Gastrocnemius medialis (tissue), 4 donors: ENCODE results near the gene GAMT. TPM values are rescaled to one million over a fixed set of nuclear protein-coding genes. Genes with fewer than 3 reads are reported as not detected.
"Not testable (repeated sequence)": the region's sequence is repeated elsewhere in the genome, so short reads cannot be mapped to it uniquely, and the experiment has no call there.

ENCODE experiments used
- ATAC-seq, 2 donors: fragments of 150-250 bp; one replicate each; pipeline ENCODE4 v1.9.1; 2016
- DNase-seq, 2 donors: peaks; one replicate each; pipeline ENCODE4 v3.0.0-alpha.2; 2019
- H3K27ac ChIP-seq, 4 donors: fragments of 200-600 bp; sonication (generic); 1 replicate in 1 of 4; 2 replicates in 3 of 4; pipeline ENCODE4 v1.5.1; 2016 to 2018; ENCODE audit warnings: mild to moderate bottlenecking in 2 of 4, moderate library complexity in 1 of 4
- H3K27me3 ChIP-seq, 3 donors: fragments of 200-600 bp; sonication (generic) in 2 of 3; 1 replicate in 1 of 3; 2 replicates in 2 of 3; pipeline versions ENCODE4 v1.5.1 to v1.6.0; 2016 to 2019; ENCODE audit warnings: mild to moderate bottlenecking in 1 of 3, moderate library complexity in 1 of 3
- H3K36me3 ChIP-seq, 2 donors: fragments of 200-600 bp; sonication (generic) in 1 of 2; one replicate each; pipeline ENCODE4 v1.5.1; 2017 to 2018
- H3K4me1 ChIP-seq, 2 donors: fragments of 200-600 bp; sonication (generic) in 1 of 2; one replicate each; pipeline ENCODE4 v1.5.1; 2016 to 2017; ENCODE audit warnings: mild to moderate bottlenecking in 2 of 2
- H3K4me3 ChIP-seq, 4 donors: fragments of 200-600 bp; sonication (generic) in 3 of 4; 1 replicate in 1 of 4; 2 replicates in 3 of 4; pipeline ENCODE4 v1.5.1; 2016 to 2019; ENCODE audit warnings: mild to moderate bottlenecking in 2 of 4
- H3K9me3 ChIP-seq, 3 donors: fragments of 200-600 bp; sonication (generic) in 2 of 3; 1 replicate in 1 of 3; 2 replicates in 2 of 3; pipeline ENCODE4 v1.5.1; 2016 to 2019
- CTCF ChIP-seq, 5 experiments: fragments of 450-650 bp in 3 of 5; fragments of 200-600 bp in 2 of 5; sonication (generic) in 2 of 5; IDR thresholded peaks in 4 of 5; conservative IDR thresholded peaks in 1 of 5; 1 replicate in 4 of 5; 2 replicates in 1 of 5; pipeline ENCODE4 v1.5.1; 2016 to 2019; ENCODE audit warnings: antibody characterized with exemption in 5 of 5, mild to moderate bottlenecking in 3 of 5, moderate library complexity in 3 of 5
- POLR2A ChIP-seq, 2 donors: fragments of 450-650 bp; IDR thresholded peaks; one replicate each; pipeline ENCODE4 v1.6.1; 2017; ENCODE audit warnings: antibody characterized with exemption in 2 of 2, mild to moderate bottlenecking in 2 of 2, moderate library complexity in 2 of 2
- in situ Hi-C, 4 donors: fragments of 200-750 bp; cut with MboI; loops; one replicate each; pipeline versions ENCODE4 v1.15.0 to v1.8.0; 2017; ENCODE audit warnings: low sequenced_read_pairs in 4 of 4
- intact Hi-C: fragments of 100-400 bp; cut with DNase I; formaldehyde crosslinking; loops from one replicate; pipeline ENCODE4 v1.15.1; 2023; ENCODE audit warnings: low total_unique reads
- total RNA-seq, 4 donors: library from RNA; depleted of rRNA; stranded (reverse); fragments of >200 nt; gene quantifications; one replicate each; pipeline versions ENCODE4 v1.1.0 to v1.2.3, GENCODE V29; 2016

GAMT gene
- total RNA-seq, 4 donors from 2014 or later = 269 to 421 (median 373) TPM

- in situ Hi-C loops (no loop called here), intact Hi-C loops (no loop called here)
- H3K36me3 ChIP-seq = peaks cover 0 to 59% of the 10 kb centered on the region in 2 donors
- H3K4me1 ChIP-seq = peaks cover 37 to 50% of the 10 kb centered on the region in 2 donors
- H3K4me3 ChIP-seq = no peak overlapping the region
- no peak for ATAC-seq
- TF ChIP-seq CTCF (IDR thresholded peaks at IDR 0.05 in 4 of 5, conservative IDR thresholded peaks at IDR 0.05 in 1 of 5) (no peak), POLR2A (IDR thresholded peaks at IDR 0.05) (no peak)
- H3K9me3 ChIP-seq = no peaks in the 10 kb centered on the region
- H3K27me3 ChIP-seq = no peaks in the 10 kb centered on the region
- H3K27ac ChIP-seq = peak overlapping the region in 3 of 4 donors; percentile 31 to 62 (median 56)
- DNase-seq = no peak
Observed at GRCh38 chr19:1420590-1420989, 19.2 kb upstream of the GAMT start.

- intact Hi-C loops, H3K4me3 ChIP-seq, ATAC-seq, H3K9me3 ChIP-seq, H3K27me3 ChIP-seq, DNase-seq, in situ Hi-C loops: not testable (repeated sequence)
- Histone ChIP-seq H3K27ac (peak overlapping the region in 2 of 4 donors; percentile 62 to 93), H3K36me3 (peaks cover 0 to 54% of the 10 kb centered on the region in 2 donors), H3K4me1 (peaks cover 42 to 55% of the 10 kb centered on the region in 2 donors)
Observed at GRCh38 chr19:1420085-1420484, 18.7 kb upstream of the GAMT start.

GRCh38 chr19:1418951-1419738, 17.8 kb upstream of the GAMT start:
- H3K4me1 ChIP-seq = peaks cover 51 to 62% of the 10 kb centered on the region in 2 donors
- ATAC-seq = peak; percentile 57 to 61
- H3K9me3 ChIP-seq = no peaks in the 10 kb centered on the region
- in situ Hi-C loops = no loop called here
- H3K4me3 ChIP-seq = no peak overlapping the region
- no peaks in the 10 kb centered on the region for H3K27me3 ChIP-seq
- peak in 1 of 2 donors; percentile 65 for DNase-seq
- intact Hi-C loops = loop anchor here (2.0 to 10.0 kb wide), 2 partner anchors 20 to 646 kb away; partner anchors contain the start of gene RPS15
- peaks cover 0 to 46% of the 10 kb centered on the region in 2 donors for H3K36me3 ChIP-seq
- H3K27ac ChIP-seq = peak overlapping the region; percentile 93 to 98 (median 94)
- TF ChIP-seq CTCF (IDR thresholded peaks at IDR 0.05 in 4 of 5, conservative IDR thresholded peaks at IDR 0.05 in 1 of 5) (no peak), POLR2A (IDR thresholded peaks at IDR 0.05) (peak in 1 of 2 donors; percentile 19)

- H3K36me3 ChIP-seq = peaks cover 0 to 40% of the 10 kb centered on the region in 2 donors
- H3K4me3 ChIP-seq = no peak overlapping the region
- no peaks in the 10 kb centered on the region for H3K27me3 ChIP-seq
- peaks cover 56 to 67% of the 10 kb centered on the region in 2 donors for H3K4me1 ChIP-seq
- ATAC-seq (no peak), DNase-seq (no peak)
- in situ Hi-C loops (no loop called here), intact Hi-C loops (loop anchor here (2.0 to 10.0 kb wide), 2 partner anchors 20 to 646 kb away; partner anchors contain the start of gene RPS15)
- TF ChIP-seq POLR2A (IDR thresholded peaks at IDR 0.05) = no peak
- TF ChIP-seq CTCF (IDR thresholded peaks at IDR 0.05 in 4 of 5, conservative IDR thresholded peaks at IDR 0.05 in 1 of 5) = no peak
- H3K27ac ChIP-seq = peak overlapping the region; percentile 93 to 98 (median 94)
- H3K9me3 ChIP-seq = no peaks in the 10 kb centered on the region
Observed at GRCh38 chr19:1418496-1418775, 17.1 kb upstream of the GAMT start.

- Histone ChIP-seq H3K27me3 (no peaks in the 10 kb centered on the region), H3K27ac (peak overlapping the region; percentile 93 to 98 (median 94)), H3K4me3 (no peak overlapping the region), H3K9me3 (no peaks in the 10 kb centered on the region), H3K36me3 (peaks cover 0 to 35% of the 10 kb centered on the region in 2 donors), H3K4me1 (peaks cover 62 to 71% of the 10 kb centered on the region in 2 donors)
- in situ Hi-C loops = no loop called here
- ATAC-seq (peak in 1 of 2 donors; percentile 12), DNase-seq (peak in 1 of 2 donors; percentile 50)
- no peak for TF ChIP-seq CTCF (IDR thresholded peaks at IDR 0.05 in 4 of 5, conservative IDR thresholded peaks at IDR 0.05 in 1 of 5)
- no peak for TF ChIP-seq POLR2A (IDR thresholded peaks at IDR 0.05)
- intact Hi-C loops = loop anchor here (2.0 to 10.0 kb wide), 2 partner anchors 21 to 647 kb away; partner anchors contain the start of gene RPS15
Observed at GRCh38 chr19:1417681-1418495, 16.5 kb upstream of the GAMT start.
